Activated T-helper 2 cell treated with anti-CD3 and anti-CD28 coated beads, Interferon-gamma antibody, Interleukin-2, Interleukin-4, amounts not matched to agents 10 μg/mL and 5 μg/mL and 100 μg/mL, durations not matched to agents 14 hours and 24 hours and 36 hours (primary cell): ENCODE measurements around the gene SPDYE4. TPM values are rescaled to one million over a fixed set of nuclear protein-coding genes. Genes with fewer than 3 reads are reported as not detected.

Experiments
- DNase-seq: peaks from one replicate; pipeline ENCODE4 v3.0.0; 2021; ENCODE audit warnings: low spot score
- H3K27ac Mint-ChIP-seq: one replicate; pipeline ENCODE4 v1.8.0; 2021; ENCODE audit warnings: mixed read lengths
- H3K27me3 Mint-ChIP-seq: one replicate; pipeline ENCODE4 v1.8.0; 2021; ENCODE audit warnings: low read depth, mixed read lengths
- H3K36me3 Mint-ChIP-seq: one replicate; pipeline ENCODE4 v1.8.0; 2021; ENCODE audit warnings: low read depth, mixed read lengths
- H3K4me1 Mint-ChIP-seq: one replicate; pipeline ENCODE4 v1.8.0; 2021; ENCODE audit warnings: low read depth, mixed read lengths
- H3K4me3 Mint-ChIP-seq: one replicate; pipeline ENCODE4 v1.8.0; 2021; ENCODE audit warnings: low read depth, mild to moderate bottlenecking, moderate library complexity, mixed read lengths
- H3K9me3 Mint-ChIP-seq: one replicate; pipeline ENCODE4 v1.8.0; 2021; ENCODE audit warnings: mixed read lengths
- intact Hi-C: fragments of 100-400 bp; cut with micrococcal nuclease; formaldehyde crosslinking; loops from one replicate; pipeline ENCODE4 v1.15.1; 2023
- total RNA-seq: library from RNA; stranded (reverse); gene quantifications from 2 replicates; pipeline ENCODE4 v1.2.3, GENCODE V29; 2022

The SPDYE4 gene
- total RNA-seq, 1 donor from 2014 or later: not detected

- DNase-seq: no peak
- peaks cover 22% of the 10 kb centered on the region for H3K27me3 Mint-ChIP-seq
- intact Hi-C loops: no loop called here
Measured at GRCh38 chr17:8762012-8762411, 3.7 kb upstream of the SPDYE4 start.

GRCh38 chr17:8757189-8757588, 1.2 kb downstream of the SPDYE4 start:
- no peaks in the 10 kb centered on the region for H3K9me3 Mint-ChIP-seq
- H3K27me3 Mint-ChIP-seq: peaks cover 20% of the 10 kb centered on the region
- H3K27ac Mint-ChIP-seq: no peak overlapping the region
- DNase-seq: no peak
- no peaks in the 10 kb centered on the region for H3K36me3 Mint-ChIP-seq
- intact Hi-C loops: no loop called here
- H3K4me3 Mint-ChIP-seq: no peak overlapping the region
- H3K4me1 Mint-ChIP-seq: no peaks in the 10 kb centered on the region

More at GRCh38 chr17:8762012-8762411, 3.7 kb upstream of the SPDYE4 start:
- Mint-ChIP-seq H3K36me3 (no peaks in the 10 kb centered on the region), H3K27ac (no peak overlapping the region), H3K4me3 (no peak overlapping the region), H3K9me3 (no peaks in the 10 kb centered on the region), H3K4me1 (no peaks in the 10 kb centered on the region)

GRCh38 chr17:8755590-8756255, 2.6 kb downstream of the SPDYE4 start:
- no peak overlapping the region for H3K27ac Mint-ChIP-seq
- no peak overlapping the region for H3K4me3 Mint-ChIP-seq
- no peaks in the 10 kb centered on the region for H3K9me3 Mint-ChIP-seq
- DNase-seq: no peak
- no peaks in the 10 kb centered on the region for H3K36me3 Mint-ChIP-seq
- H3K27me3 Mint-ChIP-seq: peaks cover 11% of the 10 kb centered on the region
- intact Hi-C loops: no loop called here
- no peaks in the 10 kb centered on the region for H3K4me1 Mint-ChIP-seq

GRCh38 chr17:8754890-8755289, 3.5 kb downstream of the SPDYE4 start:
- intact Hi-C loops: no loop called here
- Mint-ChIP-seq H3K9me3 (no peaks in the 10 kb centered on the region), H3K4me3 (no peak overlapping the region), H3K4me1 (no peaks in the 10 kb centered on the region), H3K36me3 (no peaks in the 10 kb centered on the region), H3K27me3 (peaks cover 5% of the 10 kb centered on the region), H3K27ac (no peak overlapping the region)
- no peak for DNase-seq

GRCh38 chr17:8753976-8754440, 4.3 kb downstream of the SPDYE4 start:
- Mint-ChIP-seq H3K27ac (no peak overlapping the region), H3K27me3 (peaks cover 8% of the 10 kb centered on the region), H3K36me3 (no peaks in the 10 kb centered on the region), H3K4me3 (no peak overlapping the region), H3K9me3 (no peaks in the 10 kb centered on the region), H3K4me1 (no peaks in the 10 kb centered on the region)
- DNase-seq: no peak
- intact Hi-C loops: no loop called here

- Mint-ChIP-seq H3K27ac (no peak overlapping the region), H3K27me3 (peaks cover 10% of the 10 kb centered on the region), H3K4me1 (no peaks in the 10 kb centered on the region), H3K4me3 (no peak overlapping the region), H3K36me3 (no peaks in the 10 kb centered on the region), H3K9me3 (no peaks in the 10 kb centered on the region)
- intact Hi-C loops: no loop called here
- no peak for DNase-seq
Measured at GRCh38 chr17:8753136-8753975, 5.0 kb downstream of the SPDYE4 start.

- H3K9me3 Mint-ChIP-seq: no peaks in the 10 kb centered on the region
Measured at GRCh38 chr17:8749616-8750015, 8.7 kb downstream of the SPDYE4 start.

GRCh38 chr17:8747742-8748141, 10.6 kb downstream of the SPDYE4 start:
- Mint-ChIP-seq H3K4me3 (no peak overlapping the region), H3K36me3 (no peaks in the 10 kb centered on the region), H3K27ac (no peak overlapping the region), H3K9me3 (no peaks in the 10 kb centered on the region), H3K4me1 (peaks cover 11% of the 10 kb centered on the region), H3K27me3 (peaks cover 14% of the 10 kb centered on the region)
- intact Hi-C loops: loop anchor here (2.0 to 10.0 kb wide), 5 partner anchors 107 to 365 kb away; partner anchors contain the start of gene RPL26
- no peak for DNase-seq

More at GRCh38 chr17:8749616-8750015, 8.7 kb downstream of the SPDYE4 start:
- Mint-ChIP-seq H3K27ac (no peak overlapping the region), H3K27me3 (peaks cover 17% of the 10 kb centered on the region), H3K36me3 (no peaks in the 10 kb centered on the region), H3K4me3 (no peak overlapping the region), H3K4me1 (peaks cover 7% of the 10 kb centered on the region)
- intact Hi-C loops: loop anchor here (5.0 to 10.0 kb wide), 4 partner anchors 105 to 245 kb away; no protein-coding TSS in a partner anchor
- DNase-seq: no peak

- intact Hi-C loops: loop anchor here (2.0 to 10.0 kb wide), 5 partner anchors 108 to 364 kb away; partner anchors contain the start of gene RPL26
- no peak for DNase-seq
- Mint-ChIP-seq H3K27me3 (peaks cover 14% of the 10 kb centered on the region), H3K36me3 (no peaks in the 10 kb centered on the region), H3K4me3 (peak overlapping the region; percentile 84), H3K27ac (no peak overlapping the region), H3K9me3 (no peaks in the 10 kb centered on the region), H3K4me1 (peaks cover 11% of the 10 kb centered on the region)
Measured at GRCh38 chr17:8746501-8747236, 11.7 kb downstream of the SPDYE4 start.

- DNase-seq: peak; percentile 61
- H3K27ac Mint-ChIP-seq: peak overlapping the region; percentile 67
- peaks cover 14% of the 10 kb centered on the region for H3K27me3 Mint-ChIP-seq
- peak overlapping the region; percentile 84 for H3K4me3 Mint-ChIP-seq
- intact Hi-C loops: loop anchor here (1.0 to 10.0 kb wide), 6 partner anchors 109 to 363 kb away; partner anchors contain the start of gene RPL26
- H3K4me1 Mint-ChIP-seq: peaks cover 13% of the 10 kb centered on the region
- no peaks in the 10 kb centered on the region for H3K9me3 Mint-ChIP-seq
- no peaks in the 10 kb centered on the region for H3K36me3 Mint-ChIP-seq
Measured at GRCh38 chr17:8745586-8746500, 12.5 kb downstream of the SPDYE4 start.

- Mint-ChIP-seq H3K27me3 (peaks cover 12% of the 10 kb centered on the region), H3K4me3 (peak overlapping the region; percentile 69), H3K27ac (no peak overlapping the region), H3K9me3 (no peaks in the 10 kb centered on the region), H3K36me3 (no peaks in the 10 kb centered on the region), H3K4me1 (peaks cover 20% of the 10 kb centered on the region)
- no peak for DNase-seq
- intact Hi-C loops: loop anchor here (10.0 kb wide), 3 partner anchors 111 to 251 kb away; no protein-coding TSS in a partner anchor
Measured at GRCh38 chr17:8744086-8744785, 14.1 kb downstream of the SPDYE4 start.
